ENCODE measurements around the gene NXPE3. TPM values are rescaled to one million over a fixed set of nuclear protein-coding genes. Genes with fewer than 3 reads are reported as not detected.

The NXPE3 gene
- total and polyA plus RNA-seq, 2 of the 8 experiments (the other 6 are each of a cell fraction or from before 2014, with no cell fraction given), result 10.9 to 22.7 TPM

- TF ChIP-seq CHD1 (IDR thresholded peaks at IDR 0.05; ENCODE audit: low read depth, low read length) (no peak), SAP30 (IDR thresholded peaks at IDR 0.05; ENCODE audit: insufficient read depth, insufficient replicate concordance, low read length) (no peak), SRF (IDR thresholded peaks at IDR 0.05; ENCODE audit: low read depth, low read length) (no peak)
Observed at GRCh38 chr3:101873619-101874018, 94.6 kb downstream of the NXPE3 start (continued).
